Endothelial cell of umbilical vein (primary cell): ENCODE results near the gene CLEC18C.
"Not testable (repeated sequence)": the region's sequence is repeated elsewhere in the genome, so short reads cannot be mapped to it uniquely, and the experiment has no call there.

Experiments used
- CTCF ChIP-seq, 2 donors: IDR thresholded peaks; 1 replicate in 1 of 2; 2 replicates in 1 of 2; pipeline ENCODE4 v1.5.1; 2011; ENCODE audit warnings: low read length in 2 of 2, mild to moderate bottlenecking in 2 of 2, moderate library complexity in 2 of 2, control low read depth in 1 of 2, inconsistent platforms in 1 of 2, low read depth in 1 of 2; ENCODE audit not compliant: insufficient read depth in 1 of 2; ENCODE audit errors: extremely low read depth in 1 of 2
- EZH2 ChIP-seq: IDR thresholded peaks from 2 replicates; pipeline ENCODE4 v1.6.1; 2012; ENCODE audit warnings: borderline replicate concordance, low read depth, mild to moderate bottlenecking, moderate library complexity, low read length, inconsistent platforms; ENCODE audit not compliant: severe bottlenecking
- JUN ChIP-seq: IDR thresholded peaks from 2 replicates; pipeline ENCODE4 v1.6.1; 2011; ENCODE audit warnings: borderline replicate concordance, low read depth; ENCODE audit not compliant: insufficient read length, insufficient read depth
- MAX ChIP-seq: IDR thresholded peaks from 2 replicates; pipeline ENCODE4 v1.6.1; 2011; ENCODE audit not compliant: insufficient read depth, insufficient read length
- MYC ChIP-seq: IDR thresholded peaks from one replicate; pipeline ENCODE4 v1.6.1; 2011; ENCODE audit warnings: mild to moderate bottlenecking, low read depth, low read length
- POLR2A ChIP-seq: IDR thresholded peaks from 2 replicates; pipeline ENCODE4 v1.6.1; 2012; ENCODE audit warnings: low read depth, mild to moderate bottlenecking, control low read depth, low read length
- POLR2AphosphoS5 ChIP-seq: IDR thresholded peaks from 2 replicates; pipeline ENCODE4 v1.6.1; 2012; ENCODE audit warnings: low read depth, mild to moderate bottlenecking, control low read depth, low read length, moderate library complexity; ENCODE audit not compliant: insufficient read depth

GRCh38 chr16:70224645-70225044 is 51.1 kb downstream of the CLEC18C start:
- TF ChIP-seq MYC; CTCF (IDR thresholded peaks at IDR 0.05; ENCODE audit: extremely low read depth in 1 of 2, insufficient read depth in 1 of 2, low read depth in 1 of 2, low read length in 2 of 2); EZH2; JUN; MAX; POLR2A; POLR2AphosphoS5: not testable (repeated sequence)
